CD4-positive, alpha-beta T cell treated with Interleukin-1 beta for 1 hour (primary cell): ENCODE data around the gene SPTBN5.

ENCODE experiments used
- DNase-seq, 2 donors: peaks; one replicate each; pipeline ENCODE4 v3.0.0-alpha.2; 2020 to 2022

Gene SPTBN5

GRCh38 chr15:41926185-41927056 is 32.6 kb upstream of the SPTBN5 start:
- DNase-seq, result no peak

GRCh38 chr15:41925086-41925608 is 31.3 kb upstream of the SPTBN5 start:
- DNase-seq, result no peak

DNA sequence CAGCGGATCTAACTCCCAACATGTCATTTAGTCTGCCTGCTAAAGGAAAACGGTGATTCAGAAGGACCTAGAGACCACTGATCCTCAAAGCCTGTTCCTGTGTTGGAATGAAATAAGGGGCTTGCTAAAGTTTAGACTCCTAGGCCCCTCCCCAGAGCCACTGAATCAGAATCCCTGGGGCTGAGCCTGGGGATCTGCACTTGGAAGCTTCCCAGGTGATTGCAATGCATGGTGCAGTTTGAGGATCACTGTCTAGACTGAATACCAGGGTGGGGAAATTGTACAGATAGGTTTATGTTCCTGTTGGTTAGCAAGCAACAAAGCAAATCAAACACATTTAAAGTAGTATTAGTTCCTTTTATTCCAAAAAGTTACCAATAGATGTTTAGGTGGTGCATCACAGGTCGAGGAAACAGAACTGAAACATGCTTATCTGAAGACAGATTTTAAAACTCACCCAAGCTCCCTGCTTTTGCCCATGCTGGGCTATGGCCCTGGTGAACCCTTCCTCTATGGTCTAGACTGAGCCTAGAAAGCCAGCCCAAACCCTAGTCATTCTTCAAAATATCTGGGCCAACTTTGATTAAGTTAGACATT is 29.6 kb upstream of the SPTBN5 start:
- DNase-seq, result no peak

GRCh38 chr15:41922353-41922752 is 28.5 kb upstream of the SPTBN5 start:
- no peak for DNase-seq

DNA sequence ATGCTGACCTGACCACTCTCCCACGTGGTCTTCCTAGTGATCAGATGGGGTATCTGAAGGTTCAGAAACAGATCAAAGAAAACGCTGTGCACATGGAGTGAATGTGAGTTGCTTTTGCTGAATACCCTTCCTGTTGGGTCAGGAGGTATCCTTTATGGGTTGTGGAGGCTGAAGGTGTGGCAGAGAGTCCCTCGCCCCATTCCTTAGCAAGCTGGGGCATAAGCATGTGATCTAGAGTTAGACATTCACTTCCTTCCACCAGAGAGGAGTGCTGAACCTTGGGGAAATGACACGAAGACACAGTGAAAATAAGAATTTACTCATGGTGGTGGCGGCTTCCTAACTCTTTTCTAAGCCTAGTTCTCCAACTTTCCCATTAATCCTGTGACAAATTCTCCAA is 27.8 kb upstream of the SPTBN5 start:
- DNase-seq, result no peak

DNA sequence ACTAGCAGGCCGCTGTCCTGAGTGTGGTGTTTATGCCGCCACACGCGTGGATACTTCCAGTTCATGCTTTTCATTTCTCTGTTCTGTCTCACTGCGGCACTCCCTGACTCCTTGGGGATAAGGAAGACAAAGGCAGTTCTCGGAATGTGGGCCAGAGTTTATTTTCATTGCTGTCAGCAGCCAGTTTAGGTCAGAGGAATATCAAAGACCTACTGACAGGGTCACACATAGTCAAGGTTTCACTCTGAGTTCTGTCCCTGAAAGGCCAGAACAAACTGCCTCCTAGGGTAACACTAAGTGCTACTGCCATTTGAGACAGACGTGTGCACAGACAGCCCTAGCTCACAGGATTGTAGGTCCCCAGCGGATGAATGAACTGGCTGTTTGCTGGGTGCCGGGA is 27.3 kb upstream of the SPTBN5 start:
- DNase-seq, result no peak

DNA sequence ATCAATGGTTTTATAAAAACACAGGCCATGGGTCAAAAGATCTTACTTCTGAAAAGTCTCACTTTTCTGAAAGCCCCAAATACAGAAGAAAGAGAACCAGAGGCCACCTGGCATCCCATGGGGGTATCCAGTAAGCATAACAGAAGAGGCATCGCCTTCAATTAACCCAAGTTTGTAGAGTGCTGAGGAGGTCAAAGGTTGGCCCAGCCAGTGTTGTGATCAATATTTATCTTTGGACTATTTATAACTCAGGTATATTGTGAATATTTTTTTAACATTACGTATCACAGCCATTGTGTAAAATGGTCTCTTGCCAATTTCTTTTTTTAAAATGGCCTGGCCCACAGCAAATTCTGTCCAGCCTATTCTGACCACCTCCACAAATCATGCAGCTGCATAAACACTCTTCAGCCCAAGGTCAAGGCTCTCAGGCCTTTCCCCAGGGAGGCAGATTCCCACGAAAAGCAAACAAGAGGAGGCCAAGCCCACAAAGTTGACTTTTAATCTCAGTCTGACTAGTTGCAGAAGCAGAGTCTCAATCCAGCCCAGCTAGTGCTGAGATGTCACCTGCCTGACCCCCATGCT is 26.2 kb upstream of the SPTBN5 start:
- DNase-seq, result no peak

DNA sequence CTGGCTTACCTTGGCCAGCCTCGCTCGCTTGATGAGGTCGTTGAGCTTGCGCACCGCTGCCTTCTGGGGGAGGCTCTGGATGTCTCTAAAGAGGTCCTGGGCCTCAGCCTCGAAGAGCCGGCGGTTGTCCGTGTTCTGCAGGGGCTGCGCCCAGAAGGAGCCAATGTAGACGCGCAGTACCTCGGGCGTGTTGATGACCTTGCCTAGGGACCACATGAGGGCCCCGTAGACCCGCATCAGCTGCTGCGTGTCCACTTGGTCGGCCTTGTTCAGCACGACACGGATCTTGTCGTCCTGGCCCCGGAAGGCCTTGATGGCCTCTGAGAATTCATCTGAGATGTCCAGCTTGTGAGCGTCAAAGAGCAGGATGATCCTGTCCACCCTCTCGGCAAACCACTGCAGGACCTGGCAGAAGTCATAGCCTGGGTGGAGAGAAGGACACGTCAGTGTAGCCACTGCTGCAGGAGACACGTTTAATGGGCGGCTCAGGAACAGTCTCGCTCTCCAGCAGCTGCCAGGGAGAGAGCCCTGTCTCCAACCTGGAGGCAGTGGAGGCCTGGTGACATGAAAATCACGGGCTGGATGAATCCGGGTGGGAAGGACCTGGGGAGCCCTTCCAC is 25.5 kb upstream of the SPTBN5 start:
- DNase-seq, result no peak

DNA sequence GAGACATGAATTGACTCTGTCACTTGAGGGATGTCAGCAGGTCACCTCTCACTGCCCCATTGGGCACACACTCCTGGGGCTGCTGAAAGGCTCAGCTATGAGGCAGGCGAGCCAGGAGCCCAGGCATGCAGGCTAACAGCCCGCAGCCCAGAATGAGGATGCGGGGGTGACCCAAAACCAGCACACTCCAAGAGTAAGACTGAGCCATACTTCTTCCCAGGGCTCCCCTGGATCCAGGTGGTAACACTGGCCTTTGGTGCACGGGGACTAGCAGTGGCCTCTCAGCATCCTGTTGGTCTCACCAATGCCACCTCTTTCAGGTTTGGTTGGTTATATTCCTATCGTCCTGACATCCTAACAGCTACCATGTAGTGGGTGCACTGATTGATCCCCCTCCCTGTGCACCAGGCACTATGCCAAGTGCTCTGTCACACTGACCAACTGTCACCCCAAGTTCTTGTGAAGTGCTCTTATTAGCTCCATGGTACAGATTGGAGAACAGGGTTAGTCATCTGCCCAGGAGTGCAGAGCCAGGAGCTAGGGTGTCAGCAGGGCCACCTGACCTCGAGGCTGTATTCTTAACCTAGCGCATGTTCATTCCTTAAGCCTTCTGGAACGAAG is 24.8 kb upstream of the SPTBN5 start:
- no peak for DNase-seq

DNA sequence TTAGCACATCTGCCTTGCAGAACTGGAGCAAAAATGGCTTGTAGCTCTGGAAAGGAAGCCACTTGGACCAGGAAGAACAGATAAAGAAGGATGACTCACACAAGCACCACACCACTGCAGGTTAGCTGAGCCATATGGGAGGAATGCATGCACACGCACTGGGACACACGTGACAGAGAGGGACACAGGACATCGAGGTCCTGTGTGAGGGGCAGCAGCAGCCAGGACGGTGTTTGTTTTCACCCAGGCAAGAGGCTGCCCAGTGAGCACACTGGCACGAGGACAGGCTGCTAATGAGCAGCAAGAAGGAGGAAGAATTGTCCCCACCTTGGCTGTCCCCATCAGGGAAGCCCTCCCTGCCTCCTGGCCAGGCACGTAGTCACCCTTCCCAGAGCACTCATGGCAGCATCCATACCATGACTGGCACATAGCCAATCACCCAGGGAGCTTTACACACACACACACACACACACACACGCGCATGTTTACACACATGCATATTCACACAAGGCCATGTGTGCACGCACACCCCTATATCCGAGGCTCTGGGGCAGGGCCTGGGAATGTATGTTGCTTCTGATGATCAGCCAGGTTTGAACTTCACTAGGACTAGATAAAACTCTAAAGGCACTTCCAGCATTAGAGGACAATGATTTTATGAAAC is 24.0 kb upstream of the SPTBN5 start:
- DNase-seq, result no peak

DNA sequence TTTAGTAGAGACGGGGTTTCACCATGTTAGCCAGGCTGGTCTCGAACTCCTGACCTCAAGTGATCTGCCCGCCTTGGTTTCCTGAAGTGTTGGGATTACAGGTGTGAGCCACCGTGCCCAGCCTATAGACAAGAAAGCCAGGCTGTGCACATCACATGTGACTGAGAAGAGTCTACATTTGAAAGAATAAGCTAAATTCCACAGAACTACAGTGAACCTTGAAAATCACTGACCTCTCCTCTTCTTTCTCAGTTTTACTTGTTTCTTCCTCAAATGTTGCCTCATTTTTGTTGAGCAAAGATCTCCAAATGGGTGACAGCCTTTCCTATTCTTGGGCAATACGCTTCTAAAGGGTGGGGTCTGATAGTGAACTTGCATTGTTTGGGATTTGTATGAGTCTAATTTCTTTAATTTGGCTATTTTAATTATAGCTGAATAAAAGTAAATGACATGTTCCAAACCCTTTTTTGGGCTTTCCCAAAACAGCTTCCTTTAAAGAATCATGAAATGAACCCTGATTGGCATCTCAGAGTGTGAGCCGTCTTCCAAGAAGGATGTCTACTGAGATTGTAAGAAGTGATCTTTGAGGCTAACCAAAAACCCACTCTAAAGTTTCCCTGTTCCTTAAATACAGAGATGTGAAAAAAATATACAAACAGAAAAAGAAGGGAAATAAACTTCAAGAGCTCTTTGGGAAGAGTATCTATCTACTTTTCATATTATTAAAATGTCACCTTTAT is 21.6 kb upstream of the SPTBN5 start:
- no peak for DNase-seq

DNA sequence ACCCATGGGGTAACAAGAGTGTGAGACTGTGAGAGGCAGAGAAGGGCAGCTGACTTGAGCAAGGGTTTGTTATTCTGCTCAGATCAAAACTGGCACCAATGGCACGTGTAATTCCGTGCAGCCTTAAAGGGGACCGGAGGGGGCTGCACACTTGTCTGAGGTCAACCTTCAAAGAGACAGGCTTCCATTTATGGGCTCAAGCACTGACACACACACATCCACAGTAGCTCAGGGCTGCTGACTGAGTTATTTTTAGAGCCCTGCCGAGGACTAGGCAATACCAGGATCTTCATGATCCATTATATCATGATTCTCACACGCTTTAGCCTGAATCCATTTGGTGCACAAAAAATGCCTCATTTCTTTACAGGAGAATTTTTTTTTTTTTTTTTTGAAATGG is 20.6 kb upstream of the SPTBN5 start:
- DNase-seq, result no peak

- DNase-seq, result no peak
These were observed 19.4 kb upstream of the SPTBN5 start for GRCh38 chr15:41913256-41913655.

DNA sequence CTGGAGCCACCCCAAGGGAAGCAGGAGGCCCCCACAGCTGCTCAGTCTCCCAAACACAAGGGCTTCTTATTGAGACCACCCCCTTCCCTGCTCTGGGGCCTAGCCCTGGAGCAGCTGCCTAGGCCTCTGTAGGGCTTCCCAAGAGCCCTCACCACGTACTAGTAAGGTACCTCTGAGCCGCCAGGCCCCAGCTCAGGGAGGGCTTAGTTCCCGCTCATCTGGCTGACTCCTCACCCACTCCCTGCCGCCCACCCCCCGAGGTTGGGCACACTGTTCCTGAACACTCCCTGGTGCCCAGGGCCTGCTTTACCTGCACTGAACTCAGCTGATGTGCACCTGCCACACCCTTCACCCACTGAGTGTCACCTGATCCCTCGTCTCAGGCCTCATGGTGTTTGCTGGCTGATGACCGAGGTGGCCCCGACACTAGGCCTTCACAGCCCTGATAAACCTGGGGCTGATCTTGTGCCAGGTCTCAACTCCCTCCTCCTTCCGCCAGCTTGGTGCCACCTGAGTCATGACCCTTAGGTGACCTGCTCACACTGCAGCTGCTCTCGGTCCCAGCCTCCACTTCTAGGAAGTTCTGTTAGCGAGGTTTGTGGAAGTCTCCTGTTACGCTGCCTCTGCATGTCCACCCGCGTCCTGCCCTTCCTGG is 18.0 kb upstream of the SPTBN5 start:
- no peak for DNase-seq

GRCh38 chr15:41908736-41909461 is 15.0 kb upstream of the SPTBN5 start:
- no peak for DNase-seq

- no peak for DNase-seq
These were observed 13.3 kb upstream of the SPTBN5 start for GRCh38 chr15:41907141-41907540.

DNA sequence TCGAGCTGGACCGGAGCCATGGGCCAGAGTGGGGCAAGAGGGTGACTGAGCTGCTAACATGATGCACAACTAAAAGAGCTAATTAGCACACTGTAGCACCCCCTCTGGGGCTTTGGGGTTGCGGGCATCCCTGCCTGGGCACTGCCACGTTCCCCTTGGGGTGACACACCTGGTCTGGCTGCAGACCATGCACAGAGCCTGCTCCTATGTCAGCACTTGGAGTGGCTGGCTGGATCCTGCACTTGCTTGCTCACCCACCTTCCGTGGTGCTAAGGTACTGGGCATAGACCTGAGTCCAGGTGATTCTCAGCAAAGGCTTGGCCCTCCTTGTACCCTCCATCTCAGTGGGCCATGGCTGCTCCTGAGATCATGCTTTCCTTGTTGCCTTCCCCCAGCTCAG is 12.8 kb upstream of the SPTBN5 start:
- no peak for DNase-seq

- no peak for DNase-seq
These were observed 11.4 kb upstream of the SPTBN5 start for GRCh38 chr15:41905036-41905793.

GRCh38 chr15:41904541-41905005 is 10.7 kb upstream of the SPTBN5 start:
- DNase-seq, result peak; percentile 70 to 76

DNA sequence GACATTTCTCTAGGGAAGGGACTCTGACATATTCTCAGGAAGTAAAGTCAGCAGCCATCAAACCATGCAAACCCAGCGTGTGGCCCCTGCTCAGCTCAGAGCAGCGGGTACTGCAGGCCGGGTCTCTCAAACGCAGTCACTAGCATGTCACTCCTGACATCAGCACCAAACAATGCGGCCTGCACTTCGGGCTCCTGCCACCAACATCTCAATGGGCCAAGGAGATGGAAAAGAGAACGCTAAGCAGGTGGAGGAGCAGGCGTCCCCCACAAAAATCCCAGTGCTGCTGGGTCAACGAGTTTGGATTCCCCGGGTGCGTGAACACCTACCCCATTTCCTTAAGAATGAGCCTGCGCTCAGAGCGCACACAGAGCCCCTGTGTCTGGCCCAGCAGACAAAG is 9.9 kb upstream of the SPTBN5 start:
- no peak for DNase-seq
